ENCODE data around the gene ITPR2. TPM values are rescaled to one million over a fixed set of nuclear protein-coding genes. Genes with fewer than 3 reads are reported as not detected.
A peak's percentile ranks its signal among the peaks of the same experiment; 100 is the strongest.

Gene ITPR2
- total and polyA plus RNA-seq, 2 of the 13 experiments (the other 11 are each of a cell fraction or from before 2014, with no cell fraction given) = 31.9 to 81.9 TPM

GRCh38 chr12:26818636-26819035 is 14.4 kb downstream of the ITPR2 start (continued):
- peak; percentile 49; the same call in 1 of the 2 replicates for TF ChIP-seq NCOA2 (CRISPR knock-in tag; IDR thresholded peaks at IDR 0.05)
- TF ChIP-seq FOXA1 (IDR thresholded peaks at IDR 0.05) = no peak
- TF ChIP-seq FOXA1 (CRISPR knock-in tag; IDR thresholded peaks at IDR 0.05) = no peak
- no peak for TF ChIP-seq RBAK (CRISPR knock-in tag; IDR thresholded peaks at IDR 0.05)
- TF ChIP-seq MED1 (CRISPR knock-in tag; IDR thresholded peaks at IDR 0.05) = 0 out of 2 replicates have a peak, but pooled peaks have one; percentile 30
- no peak for TF ChIP-seq FOSL2 (CRISPR knock-in tag; IDR thresholded peaks at IDR 0.05)
- no peak for TF ChIP-seq ZFP91 (CRISPR knock-in tag; IDR thresholded peaks at IDR 0.05; ENCODE audit: borderline replicate concordance)
- TF ChIP-seq RARA (CRISPR knock-in tag; IDR thresholded peaks at IDR 0.05) = 0 out of 2 replicates have a peak, but pooled peaks have one; percentile 20
- TF ChIP-seq CREM (IDR thresholded peaks at IDR 0.05) = peak; percentile 27; the same call in 1 of the 2 replicates
- TF ChIP-seq CREM (CRISPR knock-in tag; IDR thresholded peaks at IDR 0.05) = no peak
- no peak for TF ChIP-seq ISX (CRISPR knock-in tag; conservative IDR thresholded peaks at IDR 0.05)

GRCh38 chr12:26818201-26818600 is 14.8 kb downstream of the ITPR2 start:
- ChIA-PET POLR2A (interaction anchor here (6.2 kb wide), 1 partner anchor 14 kb away, joined by 28 read pairs; the partner anchor contains the start of gene ITPR2), CTCF (ENCODE audit: low intra/inter-chr PET ratio, low total read pairs) (no interaction called here)
- in situ Hi-C loops (cut with HindIII; ENCODE audit: extremely low pct_ligation_motif_present, low pct_unique_long_range_greater_than_20kb) = no loop called here
- DNase-seq (ENCODE audit: low spot score) (no peak), FAIRE-seq (no peak), ATAC-seq (no peak)
- H3K9ac ChIP-seq (ENCODE audit: insufficient read depth, low read depth, low read length) = no peak overlapping the region
- no TSS peak for BruUV-seq (replicated peaks)
- peak overlapping the region; percentile 45; the same call in 1 of the 2 replicates for H3K4me2 ChIP-seq (ENCODE audit: low read depth, low read length)
- intact Hi-C loops (cut with micrococcal nuclease; ENCODE audit: unreplicated experiment) = no loop called here
- peaks cover 94% of the 10 kb centered on the region for H3K79me2 ChIP-seq (ENCODE audit: insufficient read depth, low read length)
- peaks cover 84% of the 10 kb centered on the region for H3K4me1 ChIP-seq (ENCODE audit: insufficient read depth, low read length)
- H3K9me3 ChIP-seq (ENCODE audit: low read length) = no peaks in the 10 kb centered on the region
- H3K27ac ChIP-seq (ENCODE audit: extremely low read length, insufficient read depth, low read length) = peak overlapping the region; percentile 10
- H2AFZ ChIP-seq (ENCODE audit: low read length) = no peak overlapping the region
- H3K36me3 ChIP-seq (replicated peaks in 1 of 2; ENCODE audit: control insufficient read depth in 1 of 2, insufficient read depth in 2 of 2, low read length in 2 of 2) = peaks cover 5 to 39% of the 10 kb centered on the region in 2 experiments
- peaks cover 39% of the 10 kb centered on the region for H4K20me1 ChIP-seq (ENCODE audit: insufficient read depth, low read length)
- 76% methylated on average over 3 of the region's 3 CpGs for WGBS (ENCODE audit: low lambda C conversion rate)
- H3K4me3 ChIP-seq (replicated peaks in 1 of 3; ENCODE audit: insufficient read depth in 1 of 3, low read depth in 2 of 3, low read length in 3 of 3) = no peak overlapping the region
- no peaks in the 10 kb centered on the region for H3K27me3 ChIP-seq (ENCODE audit: control insufficient read depth in 1 of 2, insufficient read depth in 2 of 2, low read length in 2 of 2)
- TF ChIP-seq SMC3 (IDR thresholded peaks at IDR 0.05; ENCODE audit: low read length) = no peak
- TF ChIP-seq HMG20A (CRISPR knock-in tag; IDR thresholded peaks at IDR 0.05; ENCODE audit: borderline replicate concordance) = no peak
- no peak for TF ChIP-seq ZNF746 (CRISPR knock-in tag; IDR thresholded peaks at IDR 0.05)
- TF ChIP-seq PLRG1 (conservative IDR thresholded peaks at IDR 0.05) = no peak
- TF ChIP-seq GTF2F1 (IDR thresholded peaks at IDR 0.05; ENCODE audit: low read length) = no peak
- TF ChIP-seq ZNF761 (CRISPR knock-in tag; conservative IDR thresholded peaks at IDR 0.05) = no peak
- TF ChIP-seq SP1 (IDR thresholded peaks at IDR 0.05) = no peak
- TF ChIP-seq SP1 (CRISPR knock-in tag; IDR thresholded peaks at IDR 0.05) = no peak
- TF ChIP-seq HMGXB4 (CRISPR knock-in tag; IDR thresholded peaks at IDR 0.05; ENCODE audit: borderline replicate concordance in 1 of 2, low read depth in 1 of 2) = no peak
- no peak for TF ChIP-seq ZNF124 (CRISPR knock-in tag; IDR thresholded peaks at IDR 0.05)
- no peak for TF ChIP-seq ZNF567 (CRISPR knock-in tag; IDR thresholded peaks at IDR 0.05; ENCODE audit: borderline replicate concordance)
